Fibroblast of pulmonary artery (primary cell): ENCODE measurements around the gene TMEM150B.

Source experiments
- DNase-seq: peaks from one replicate; pipeline ENCODE4 v3.0.0-alpha.2; 2010; ENCODE audit warnings: low read depth
- H3K4me3 ChIP-seq: replicated peaks from 2 replicates; pipeline ENCODE4 v1.5.1; 2011; ENCODE audit warnings: low read depth, mild to moderate bottlenecking, control low read depth, low read length, moderate library complexity
- TF ChIP-seq, protein P1 (sequence below): IDR thresholded peaks from 2 replicates; pipeline ENCODE4 v1.5.1; 2011; ENCODE audit warnings: mild to moderate bottlenecking, control low read depth, low read length, inconsistent platforms; ENCODE audit errors: missing control alignments

The TMEM150B gene

DNA sequence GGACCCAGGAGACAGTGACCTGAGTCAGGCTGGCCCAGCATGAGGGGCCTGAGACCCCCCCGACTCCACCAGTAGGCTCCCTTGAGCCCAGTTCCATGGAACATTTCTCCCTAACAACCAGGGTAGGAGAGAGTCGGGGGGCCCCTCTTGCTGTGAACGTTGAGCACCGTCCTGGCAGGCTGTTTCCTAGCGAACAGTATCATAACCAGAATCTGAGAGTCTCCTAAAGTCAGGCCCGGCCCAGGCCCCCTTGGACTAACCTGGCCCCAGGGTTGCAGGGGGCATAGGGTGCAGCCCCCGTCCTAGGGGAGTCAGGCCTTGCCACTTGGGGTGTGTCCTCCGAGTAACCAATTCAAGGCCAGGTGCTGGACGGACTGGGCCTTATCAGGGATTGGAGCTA, 13.7 kb downstream of the TMEM150B start:
- DNase-seq: no peak
- H3K4me3 ChIP-seq: no peak overlapping the region
- TF ChIP-seq, protein P1, sequence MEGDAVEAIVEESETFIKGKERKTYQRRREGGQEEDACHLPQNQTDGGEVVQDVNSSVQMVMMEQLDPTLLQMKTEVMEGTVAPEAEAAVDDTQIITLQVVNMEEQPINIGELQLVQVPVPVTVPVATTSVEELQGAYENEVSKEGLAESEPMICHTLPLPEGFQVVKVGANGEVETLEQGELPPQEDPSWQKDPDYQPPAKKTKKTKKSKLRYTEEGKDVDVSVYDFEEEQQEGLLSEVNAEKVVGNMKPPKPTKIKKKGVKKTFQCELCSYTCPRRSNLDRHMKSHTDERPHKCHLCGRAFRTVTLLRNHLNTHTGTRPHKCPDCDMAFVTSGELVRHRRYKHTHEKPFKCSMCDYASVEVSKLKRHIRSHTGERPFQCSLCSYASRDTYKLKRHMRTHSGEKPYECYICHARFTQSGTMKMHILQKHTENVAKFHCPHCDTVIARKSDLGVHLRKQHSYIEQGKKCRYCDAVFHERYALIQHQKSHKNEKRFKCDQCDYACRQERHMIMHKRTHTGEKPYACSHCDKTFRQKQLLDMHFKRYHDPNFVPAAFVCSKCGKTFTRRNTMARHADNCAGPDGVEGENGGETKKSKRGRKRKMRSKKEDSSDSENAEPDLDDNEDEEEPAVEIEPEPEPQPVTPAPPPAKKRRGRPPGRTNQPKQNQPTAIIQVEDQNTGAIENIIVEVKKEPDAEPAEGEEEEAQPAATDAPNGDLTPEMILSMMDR: no peak

DNA sequence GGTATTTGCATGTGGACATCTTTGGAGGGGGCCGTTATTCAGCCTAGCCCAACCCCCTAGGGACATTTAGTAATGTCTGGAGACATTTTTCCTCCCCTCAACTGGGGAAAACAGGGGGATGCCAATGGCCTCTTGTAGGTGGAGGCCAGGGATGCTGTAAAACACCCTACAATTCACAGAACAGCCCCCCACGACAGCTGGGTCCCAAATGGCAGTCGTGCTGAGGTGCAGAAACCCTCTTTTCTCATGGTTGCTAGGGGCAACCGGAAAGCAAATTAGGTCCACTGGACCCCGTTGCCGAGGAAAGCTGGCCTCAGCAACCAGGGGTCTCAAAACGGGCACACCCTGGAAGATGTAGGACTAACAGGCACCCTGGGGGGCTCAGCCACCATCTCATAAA, 14.6 kb downstream of the TMEM150B start:
- TF ChIP-seq, protein P1: no peak
- DNase-seq: no peak
- no peak overlapping the region for H3K4me3 ChIP-seq

DNA sequence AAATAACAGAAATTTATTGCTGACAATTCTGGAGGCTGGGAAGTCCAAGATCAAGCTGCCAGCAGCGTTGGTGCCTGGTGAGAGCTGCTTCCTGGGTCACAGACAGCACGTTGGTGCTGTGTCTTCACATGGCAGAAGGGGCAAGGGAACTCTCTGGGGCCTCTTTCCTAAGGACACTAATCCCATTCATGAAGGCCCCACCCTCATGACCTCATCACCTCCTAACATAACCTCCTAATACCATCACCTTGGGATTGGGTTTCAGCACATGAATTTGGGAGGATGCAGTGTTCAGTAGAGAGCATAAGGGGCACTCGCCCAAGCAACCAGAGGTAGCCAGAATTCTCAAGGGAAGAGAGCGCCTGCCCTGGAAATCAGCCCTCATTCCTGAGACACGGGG, 15.7 kb downstream of the TMEM150B start:
- TF ChIP-seq, protein P1: no peak
- H3K4me3 ChIP-seq: no peak overlapping the region
- no peak for DNase-seq

DNA sequence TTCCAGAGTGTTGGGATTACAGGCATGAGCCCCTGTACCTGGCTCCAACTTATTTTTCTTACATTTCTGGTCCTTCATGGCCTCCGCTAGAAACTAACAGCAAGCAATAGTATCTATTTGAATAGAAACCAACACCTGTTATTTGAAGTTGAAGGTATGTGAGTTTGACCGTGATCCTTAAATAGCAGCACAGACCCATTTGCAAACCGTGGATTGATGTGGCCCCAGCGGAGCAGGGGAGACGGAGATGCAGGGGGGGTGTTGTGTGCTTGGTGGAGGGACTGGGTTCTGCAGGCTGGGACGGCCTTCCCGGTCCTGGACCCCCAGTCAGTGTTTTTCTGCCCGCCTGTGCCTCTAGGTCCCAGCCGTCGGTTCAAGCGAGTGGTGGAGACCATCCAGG, 16.9 kb downstream of the TMEM150B start:
- TF ChIP-seq, protein P1: no peak
- DNase-seq: no peak
- H3K4me3 ChIP-seq: no peak overlapping the region

DNA sequence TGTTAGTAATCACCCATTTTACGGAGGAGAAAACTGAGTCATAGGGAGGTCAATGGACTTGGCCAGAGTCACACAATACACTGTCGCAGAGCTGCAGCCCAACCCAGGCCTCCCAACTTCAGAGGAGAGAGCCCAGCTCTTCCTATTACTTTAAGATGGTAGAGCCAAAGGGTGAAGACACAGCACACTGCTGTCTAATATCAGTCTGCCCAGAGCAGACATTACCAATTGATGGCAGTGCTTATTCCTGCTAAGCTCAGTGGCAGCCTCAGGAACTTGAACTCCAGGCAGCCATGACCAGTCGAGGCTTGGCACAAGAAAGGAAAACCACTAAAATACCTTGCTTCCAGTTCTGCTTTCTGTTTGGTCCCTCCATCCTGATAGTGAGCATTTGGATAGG, 18.4 kb downstream of the TMEM150B start:
- no peak overlapping the region for H3K4me3 ChIP-seq
- TF ChIP-seq, protein P1: no peak
- DNase-seq: no peak

DNA sequence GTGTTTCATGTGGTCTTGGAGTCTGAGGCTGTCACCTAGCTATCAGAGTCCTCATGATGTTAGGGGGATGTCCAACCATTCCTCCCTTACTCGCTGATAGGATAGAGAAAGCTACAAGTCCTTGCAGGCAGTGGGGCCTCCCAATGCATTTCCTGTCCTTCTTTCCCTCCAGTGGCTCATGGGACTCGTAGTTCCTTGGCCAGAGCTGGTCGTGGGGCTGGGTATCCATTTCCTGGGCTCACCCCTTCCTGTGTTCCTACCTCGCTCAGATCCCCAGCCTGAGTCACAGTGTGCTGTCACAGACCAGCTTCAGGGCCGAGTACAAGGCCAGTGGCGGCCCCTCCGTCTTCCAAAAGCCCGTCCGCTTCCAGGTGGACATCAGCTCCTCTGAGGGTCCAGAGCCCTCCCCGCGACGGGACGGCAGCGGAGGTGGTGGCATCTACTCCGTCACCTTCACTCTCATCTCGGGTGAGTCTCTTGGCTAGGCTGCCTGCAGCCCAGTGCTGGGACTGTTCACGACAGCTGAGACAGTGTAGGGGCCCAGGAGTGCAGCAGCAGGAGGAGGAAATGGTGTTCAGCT, 19.1 kb downstream of the TMEM150B start:
- no peak for DNase-seq
- H3K4me3 ChIP-seq: no peak overlapping the region
- TF ChIP-seq, protein P1: no peak

DNA sequence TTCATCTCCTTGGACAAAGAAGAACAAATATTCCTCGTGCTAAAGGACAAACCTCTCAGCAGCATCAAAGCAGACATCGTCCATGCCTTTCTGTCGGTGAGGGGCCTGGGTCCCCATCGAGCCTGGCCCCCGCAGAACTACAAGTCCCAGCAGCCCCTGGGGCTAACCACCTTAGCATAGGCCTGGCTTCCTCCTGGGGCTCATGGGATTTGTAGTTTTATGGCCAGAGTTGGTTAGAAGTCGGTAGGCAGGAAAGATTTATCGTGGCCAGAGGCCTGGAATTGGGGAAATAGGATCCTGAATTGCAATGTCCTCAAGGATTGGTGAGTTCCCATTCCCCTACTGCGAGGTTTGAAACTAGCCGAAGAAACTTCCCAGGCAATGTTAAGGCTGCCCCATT, 19.6 kb downstream of the TMEM150B start:
- TF ChIP-seq, protein P1: no peak
- peak; percentile 31 for DNase-seq
- no peak overlapping the region for H3K4me3 ChIP-seq
